Measurements from ENCODE around the gene DOCK9.

Gene DOCK9

GRCh38 chr13:98998831-98999638 is 21.2 kb upstream of the DOCK9 start:
- DNase-seq: no peak

- DNase-seq: no peak
Measured at GRCh38 chr13:98997738-98998641, 20.1 kb upstream of the DOCK9 start.

- no peak for DNase-seq
Measured at GRCh38 chr13:98997011-98997730, 19.3 kb upstream of the DOCK9 start.

- no peak for DNase-seq
Measured at GRCh38 chr13:98996046-98996445, 18.2 kb upstream of the DOCK9 start.

- DNase-seq: no peak
Measured at GRCh38 chr13:98994896-98995295, 17.0 kb upstream of the DOCK9 start.

- DNase-seq: no peak
Measured at GRCh38 chr13:98994080-98994479, 16.2 kb upstream of the DOCK9 start.

- no peak for DNase-seq
Measured at GRCh38 chr13:98992355-98992754, 14.5 kb upstream of the DOCK9 start.

- no peak for DNase-seq
Measured at GRCh38 chr13:98990701-98991100, 12.8 kb upstream of the DOCK9 start.

GRCh38 chr13:98989469-98990235 is 11.8 kb upstream of the DOCK9 start:
- no peak for DNase-seq

GRCh38 chr13:98988780-98989179 is 10.9 kb upstream of the DOCK9 start:
- no peak for DNase-seq

GRCh38 chr13:98988277-98988676 is 10.4 kb upstream of the DOCK9 start:
- no peak for DNase-seq

- DNase-seq: no peak
Measured at GRCh38 chr13:98987275-98987674, 9.4 kb upstream of the DOCK9 start.

GRCh38 chr13:98986226-98986846 is 8.5 kb upstream of the DOCK9 start:
- DNase-seq: no peak

- DNase-seq: no peak
Measured at GRCh38 chr13:98985591-98985990, 7.7 kb upstream of the DOCK9 start.

GRCh38 chr13:98984983-98985382 is 7.1 kb upstream of the DOCK9 start:
- DNase-seq: no peak

GRCh38 chr13:98984118-98984517 is 6.3 kb upstream of the DOCK9 start:
- DNase-seq: no peak

- no peak for DNase-seq
Measured at GRCh38 chr13:98983182-98983581, 5.3 kb upstream of the DOCK9 start.

- DNase-seq: no peak
Measured at GRCh38 chr13:98981369-98982080, 3.7 kb upstream of the DOCK9 start.

GRCh38 chr13:98979012-98979660 is 1.3 kb upstream of the DOCK9 start:
- DNase-seq: no peak

GRCh38 chr13:98978280-98978679 is 416 bp upstream of the DOCK9 start:
- DNase-seq: no peak

- no peak for DNase-seq
Measured at GRCh38 chr13:98976941-98977340, 923 bp downstream of the DOCK9 start.
